ENCODE measurements around the gene NAA10. TPM values are rescaled to one million over a fixed set of nuclear protein-coding genes. Genes with fewer than 3 reads are reported as not detected.

NAA10 gene
- total RNA-seq: 127 and 163 TPM in 2 replicates

GRCh38 chrX:153934762-153935325 lies at the start of gene NAA10:
NAA10 (minus strand) TSS chrX:153935037; CDS start chrX:153934904, 133 bp downstream.

GRCh38 chrX:153972368-153973126 lies 37.7 kb upstream of the NAA10 start, which contains the start of gene TMEM187:
TMEM187 (plus strand) TSS chrX:153972754; CDS start chrX:153982063, 9,309 bp downstream.

GRCh38 chrX:153971450-153972367 lies 36.9 kb upstream of the NAA10 start, which contains the start of gene HCFC1:
HCFC1 (minus strand) TSS chrX:153971818; CDS start chrX:153970840, 978 bp downstream.

DNA sequence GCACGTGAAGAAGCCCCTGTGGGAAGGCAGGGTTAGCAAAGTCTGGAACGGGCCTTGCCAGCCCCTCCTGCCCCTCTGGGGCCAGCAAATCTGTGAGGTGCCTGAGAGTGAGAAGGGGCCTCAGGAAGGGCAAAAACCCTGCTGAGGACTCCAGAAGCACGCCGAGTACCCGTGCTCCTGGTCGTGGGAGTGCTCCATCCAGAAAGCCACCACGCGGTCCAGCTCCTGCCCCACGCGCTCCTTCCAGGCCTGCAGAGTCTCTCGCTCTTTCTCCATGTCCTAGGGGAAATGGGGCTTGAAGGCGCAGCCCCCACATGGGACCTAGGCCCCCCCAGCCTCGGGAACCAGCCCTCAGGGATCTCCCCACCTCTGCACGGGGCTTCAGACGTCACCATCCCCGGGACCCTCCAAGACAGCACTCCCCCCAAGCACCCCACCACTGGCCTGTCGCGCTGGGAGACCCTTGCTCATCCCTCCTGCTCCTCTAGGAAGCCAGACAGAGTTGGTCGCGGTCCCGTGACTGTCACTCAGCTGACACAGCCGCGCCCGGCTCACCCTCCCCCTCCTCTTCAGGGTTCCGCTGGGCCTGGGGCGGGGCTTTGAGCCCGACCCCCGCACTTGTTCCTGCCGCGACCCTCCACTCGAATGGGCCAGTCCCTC lies 9.4 kb upstream of the NAA10 start, which contains the start of gene RENBP:
Gene RENBP, minus strand, starts transcription at position 504 of the 660 bp plus-strand sequence. Its CDS starts 33 bp downstream, at position 471.

DNA sequence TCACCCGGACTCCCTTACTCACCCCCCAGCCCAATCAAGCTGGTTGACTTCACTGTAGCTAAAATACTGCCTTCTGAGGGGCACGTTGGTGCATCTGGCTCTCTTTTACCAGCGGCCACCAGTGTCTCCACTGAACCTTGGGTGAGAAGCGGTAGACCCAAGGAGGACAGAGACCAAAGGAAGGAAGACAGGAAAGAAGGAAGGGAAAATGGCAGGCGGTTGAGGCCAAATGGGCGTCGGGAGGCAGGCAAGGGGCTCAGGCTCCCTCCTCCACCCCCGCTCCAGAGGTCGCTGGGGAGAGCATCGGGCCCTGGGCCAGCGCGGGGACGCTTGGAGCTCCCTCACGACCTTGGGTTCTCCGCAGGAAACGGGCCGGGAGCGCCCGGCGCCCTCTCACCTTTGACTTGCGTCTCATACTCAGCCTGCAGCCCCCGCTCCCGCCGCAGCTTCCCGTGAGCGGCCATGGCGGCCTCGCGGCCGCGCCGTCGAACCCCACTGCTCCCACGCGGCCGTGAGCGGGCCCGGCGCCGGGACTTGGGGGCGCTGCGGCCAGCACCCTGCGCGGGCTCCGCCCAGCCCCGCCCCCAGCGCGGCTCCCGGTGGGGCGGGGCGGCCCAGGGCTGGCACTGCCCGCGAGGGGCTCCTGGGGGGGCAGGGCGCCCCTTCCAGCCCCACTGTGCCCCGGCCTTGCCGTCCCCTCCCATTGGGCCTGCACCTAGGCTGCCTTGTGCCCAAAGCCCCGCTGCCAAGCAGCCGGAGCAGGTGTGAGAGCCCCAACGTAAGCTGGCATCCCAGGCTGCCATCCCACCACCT lies 8.9 kb downstream of the NAA10 start, which contains the start of gene ARHGAP4:
Gene ARHGAP4, minus strand, starts transcription at position 526 of the 813 bp plus-strand sequence. Its CDS starts 62 bp downstream, at position 464.

DNA sequence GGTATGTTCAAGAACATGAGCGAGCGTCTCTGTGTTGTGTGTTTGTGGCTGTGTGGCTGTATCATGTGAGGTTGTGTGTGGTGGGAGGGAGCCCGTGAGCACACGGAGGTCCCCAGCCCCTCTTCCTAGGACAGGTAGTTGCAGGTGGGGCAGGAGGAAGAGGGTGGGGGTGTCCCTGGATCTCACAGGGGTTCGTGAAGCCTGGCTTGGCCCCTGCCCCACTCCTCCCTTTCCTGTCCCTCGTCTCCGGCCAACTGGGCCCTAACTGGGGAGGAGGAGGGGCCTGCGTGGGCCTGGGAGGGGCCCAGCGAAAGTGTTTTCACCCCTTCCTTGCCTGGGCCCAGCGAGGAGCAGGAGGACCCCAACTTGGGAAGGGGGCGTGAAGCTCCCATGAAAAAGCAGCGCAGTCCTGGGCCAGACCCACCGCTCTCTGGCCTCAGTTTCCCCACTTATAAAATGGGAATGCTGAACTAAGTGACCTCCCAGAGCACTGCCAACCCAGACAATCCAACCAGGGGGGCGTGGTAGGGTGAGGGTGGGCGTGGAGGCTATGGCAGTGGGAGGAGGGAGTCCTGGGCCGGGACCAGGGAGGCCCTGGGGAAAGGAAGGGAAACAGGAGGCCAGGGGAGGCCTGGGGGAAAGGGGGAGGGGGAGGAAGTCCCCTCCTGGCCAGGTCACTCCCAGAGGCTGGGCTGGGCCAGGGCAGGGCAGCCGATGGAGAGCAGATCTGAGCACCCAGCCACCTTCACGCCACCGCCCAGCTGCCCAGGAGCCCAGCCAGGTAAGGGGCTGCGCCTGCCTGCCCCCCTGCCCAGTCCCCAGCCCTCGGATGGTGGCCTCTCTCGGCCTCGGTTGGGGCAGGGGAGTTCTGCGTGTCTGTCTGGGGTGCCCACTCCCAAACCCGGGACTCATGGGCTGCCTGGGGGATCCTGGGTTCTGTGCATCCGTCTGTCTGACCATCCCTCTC lies 30.6 kb downstream of the NAA10 start, which contains the start of gene AVPR2:
Gene AVPR2, plus strand, starts transcription at position 683 of the 967 bp plus-strand sequence. CDS start 473 bp downstream, outside the sequence.

DNA sequence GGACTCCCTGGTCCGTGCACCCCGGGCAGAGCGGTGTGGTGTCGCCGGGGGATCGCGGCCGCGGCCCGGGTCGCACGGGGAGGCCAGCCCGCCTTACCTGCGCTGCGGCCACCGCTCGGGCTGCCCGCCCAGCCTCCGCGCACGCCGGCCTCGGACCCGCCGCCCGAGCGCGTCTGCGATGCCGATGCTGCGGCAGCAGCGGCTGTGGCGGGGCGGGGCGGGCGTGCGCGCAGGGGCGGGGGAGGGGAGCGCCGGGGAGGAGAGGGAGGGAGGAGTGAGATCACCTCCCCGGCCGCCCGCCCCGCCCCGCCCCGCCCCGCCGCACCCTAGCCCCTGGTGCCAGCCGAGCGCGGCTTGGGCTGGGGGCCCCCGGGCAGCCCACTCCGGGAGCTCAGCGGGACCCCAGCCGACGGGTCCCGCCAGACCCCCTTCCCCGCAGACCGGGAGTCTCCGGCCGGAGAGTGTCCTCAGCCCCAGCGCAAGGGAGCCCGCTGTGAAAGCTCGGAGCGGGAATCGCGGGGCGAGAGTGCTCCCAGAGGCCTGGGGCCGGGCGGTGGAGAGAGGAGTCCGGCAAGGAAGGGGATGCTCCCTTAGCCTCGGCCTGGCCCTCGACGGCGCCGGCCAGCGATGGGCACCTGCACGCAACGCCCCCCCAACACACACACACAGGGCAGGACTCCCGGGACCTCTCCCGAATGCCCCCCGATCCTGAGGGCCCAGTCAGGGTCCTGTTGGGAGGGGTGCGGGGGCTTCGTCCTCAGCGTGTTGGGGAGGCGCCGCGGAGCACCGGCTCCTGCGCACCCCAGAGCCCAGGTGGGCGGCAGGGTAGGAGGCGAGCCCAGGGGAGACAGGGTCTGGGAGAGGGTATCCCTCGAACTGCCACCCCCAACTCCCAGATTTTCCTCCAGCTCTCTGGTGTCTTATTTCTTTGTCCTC lies 48.6 kb downstream of the NAA10 start, which contains the start of gene L1CAM:
Gene L1CAM, minus strand, starts transcription at position 206 of the 936 bp plus-strand sequence. CDS start 10,337 bp downstream, outside the sequence.

Other genes with a start within 250 kb of the NAA10 start
- 48.6 and 52.0 TPM in 2 replicates for gene SLC6A8, start 247.1 kb downstream of the NAA10 start, total RNA-seq
- 170 and 172 TPM in 2 replicates for gene BCAP31, start 210.7 kb downstream of the NAA10 start, total RNA-seq
- gene ABCD1, start 210.2 kb downstream of the NAA10 start, total RNA-seq: 17.5 and 24.9 TPM in 2 replicates
- 1.3 and 6.0 TPM in 2 replicates for gene PLXNB3, start 170.8 kb downstream of the NAA10 start, total RNA-seq
- 0.72 TPM in 1 of 2 replicates, not detected in the other for gene SRPK3, start 154.0 kb downstream of the NAA10 start, total RNA-seq
- 74.0 and 81.8 TPM in 2 replicates for gene IDH3G, start 140.7 kb downstream of the NAA10 start, total RNA-seq
- 347 and 394 TPM in 2 replicates for gene SSR4, start 140.4 kb downstream of the NAA10 start, total RNA-seq
- 1.1 and 5.5 TPM in 2 replicates for gene PDZD4, start 104.5 kb downstream of the NAA10 start, total RNA-seq
- 2.9 and 8.6 TPM in 2 replicates for gene L1CAM, start 48.9 kb downstream of the NAA10 start, total RNA-seq
- not detected in 2 replicates for gene AVPR2, start 30.4 kb downstream of the NAA10 start, total RNA-seq
- gene ARHGAP4, start 8.8 kb downstream of the NAA10 start, total RNA-seq: 1.4 TPM in 1 of 2 replicates, not detected in the other
- 0.54 and 2.3 TPM in 2 replicates for gene RENBP, start 9.6 kb upstream of the NAA10 start, total RNA-seq
- 22.6 and 39.9 TPM in 2 replicates for gene HCFC1, start 36.8 kb upstream of the NAA10 start, total RNA-seq
- 5.2 and 7.8 TPM in 2 replicates for gene TMEM187, start 37.7 kb upstream of the NAA10 start, total RNA-seq
- 95.0 and 131 TPM in 2 replicates for gene IRAK1, start 84.9 kb upstream of the NAA10 start, total RNA-seq
- 18.2 and 25.6 TPM in 2 replicates for gene MECP2, start 162.7 kb upstream of the NAA10 start, total RNA-seq
- not detected in 2 replicates for gene OPN1LW, start 209.2 kb upstream of the NAA10 start, total RNA-seq
- not detected in 2 replicates for gene OPN1MW, start 247.6 kb upstream of the NAA10 start, total RNA-seq